ENCODE results near the gene RNF126.
A peak's percentile ranks its signal among the peaks of the same experiment; 100 is the strongest.
"Not testable (repeated sequence)": the region's sequence is repeated elsewhere in the genome, so short reads cannot be mapped to it uniquely, and the experiment has no call there.

Gene RNF126

DNA sequence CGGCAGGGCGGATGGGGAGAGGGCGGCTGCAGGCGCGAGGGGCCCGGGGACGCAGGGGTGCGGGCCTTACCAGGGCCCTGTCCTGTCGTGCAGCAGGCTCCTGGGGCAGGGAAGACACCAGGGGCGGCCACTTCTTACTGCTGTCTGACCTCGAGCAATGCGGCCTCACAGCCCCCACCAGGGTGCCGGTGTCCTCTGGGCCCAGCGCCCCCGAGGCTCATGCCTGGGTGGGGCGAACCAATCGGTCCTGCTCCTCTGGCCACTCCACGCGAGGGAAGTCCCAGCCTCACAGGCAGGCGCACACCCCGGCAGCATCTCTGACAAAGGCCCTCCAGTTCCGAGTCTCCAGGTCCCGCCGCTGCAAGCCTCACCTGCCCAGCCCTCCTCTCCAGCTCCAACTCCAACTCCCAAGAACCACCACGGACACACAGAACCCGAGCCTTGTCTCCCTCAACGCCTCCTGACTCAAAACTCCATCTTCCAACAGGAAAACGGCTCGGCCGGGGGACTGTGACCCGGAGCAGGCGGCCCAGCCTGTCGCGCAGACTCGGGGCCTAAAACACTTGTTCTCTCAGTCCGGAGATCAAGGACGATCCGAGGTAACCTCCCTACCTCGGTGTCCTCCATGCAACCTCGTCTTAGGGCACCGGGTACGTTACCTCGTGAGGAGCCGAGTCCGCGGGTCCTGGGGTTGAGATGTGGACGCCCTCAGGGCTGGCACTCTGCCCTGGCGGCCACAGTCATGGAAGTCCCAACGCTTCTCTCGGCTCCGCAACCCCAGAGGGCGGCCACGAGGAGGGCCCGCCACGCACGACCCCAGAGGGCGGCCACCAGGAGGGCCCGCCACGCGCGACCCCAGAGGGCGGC, 16.9 kb downstream of the RNF126 start:
- DNase-seq: no peak

- no peak for DNase-seq
These were observed 18.2 kb downstream of the RNF126 start for GRCh38 chr19:644789-645188.

DNA sequence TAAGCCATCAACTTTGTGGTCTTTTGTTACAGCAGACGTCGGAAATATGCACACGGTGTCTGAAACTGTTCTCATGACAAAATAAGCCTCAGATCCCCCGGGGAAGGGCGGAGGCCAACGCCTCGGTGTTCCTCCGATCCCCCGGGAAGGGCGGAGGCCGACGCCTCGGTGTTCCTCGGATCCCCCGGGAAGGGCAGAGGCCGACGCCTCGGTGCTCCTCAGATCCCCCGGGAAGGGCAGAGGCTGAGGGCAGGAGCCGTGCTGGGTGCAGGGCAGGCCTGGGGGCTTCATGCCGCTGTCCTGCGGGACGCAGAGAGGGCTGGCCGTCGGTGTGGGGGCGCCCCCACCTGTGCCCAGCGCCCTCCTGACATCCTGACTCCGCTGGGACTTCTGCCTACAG, 18.7 kb downstream of the RNF126 start:
- DNase-seq: no peak

DNA sequence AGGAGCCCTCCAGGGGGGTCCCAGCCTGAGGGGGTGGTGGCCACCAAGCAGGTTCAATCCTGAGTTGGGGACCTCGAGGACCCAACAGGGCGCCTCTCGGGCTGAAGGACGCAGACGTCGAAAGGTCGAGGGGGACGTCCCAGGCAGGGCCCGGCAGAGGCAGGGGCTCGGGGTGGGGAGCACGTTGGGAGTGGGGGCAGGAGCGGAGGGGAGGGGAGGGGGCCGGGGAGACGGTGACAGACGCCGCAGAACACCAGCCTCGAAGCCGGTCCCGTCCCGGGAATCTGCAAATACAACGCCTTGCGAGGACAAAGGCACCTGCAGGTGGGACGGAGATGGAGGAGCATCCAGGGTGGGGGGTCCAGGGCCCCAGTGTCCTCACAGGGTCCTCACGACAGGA, 19.3 kb downstream of the RNF126 start:
- DNase-seq: no peak

GRCh38 chr19:642767-643727, 20.0 kb downstream of the RNF126 start:
- DNase-seq: no peak

GRCh38 chr19:641702-642101, 21.3 kb downstream of the RNF126 start:
- no peak for DNase-seq

- no peak for DNase-seq
These were observed 22.3 kb downstream of the RNF126 start for GRCh38 chr19:640606-641189.

GRCh38 chr19:640161-640558, 22.9 kb downstream of the RNF126 start:
- DNase-seq: no peak

- DNase-seq: peak; percentile 94
These were observed 23.5 kb downstream of the RNF126 start, which contains the start of gene FGF22 for GRCh38 chr19:639253-640160. TSS of gene FGF22 (plus strand) at chr19:639879. CDS start at chr19:639926, 47 bp downstream.

GRCh38 chr19:638906-639252, 24.1 kb downstream of the RNF126 start:
- DNase-seq: no peak

- no peak for DNase-seq
These were observed 27.9 kb downstream of the RNF126 start for GRCh38 chr19:634975-635652.

- DNase-seq: no peak
These were observed 29.0 kb downstream of the RNF126 start for GRCh38 chr19:633786-634639.

- DNase-seq: peak; percentile 97
These were observed 29.8 kb downstream of the RNF126 start, which contains the start of gene POLRMT for GRCh38 chr19:633068-633785. TSS of gene POLRMT (minus strand) at chr19:633537. CDS start at chr19:633512, 25 bp downstream.

- DNase-seq: peak; percentile 17
These were observed 30.4 kb downstream of the RNF126 start for GRCh38 chr19:632579-633067.

GRCh38 chr19:629961-630714, 32.9 kb downstream of the RNF126 start:
- DNase-seq: no peak

DNA sequence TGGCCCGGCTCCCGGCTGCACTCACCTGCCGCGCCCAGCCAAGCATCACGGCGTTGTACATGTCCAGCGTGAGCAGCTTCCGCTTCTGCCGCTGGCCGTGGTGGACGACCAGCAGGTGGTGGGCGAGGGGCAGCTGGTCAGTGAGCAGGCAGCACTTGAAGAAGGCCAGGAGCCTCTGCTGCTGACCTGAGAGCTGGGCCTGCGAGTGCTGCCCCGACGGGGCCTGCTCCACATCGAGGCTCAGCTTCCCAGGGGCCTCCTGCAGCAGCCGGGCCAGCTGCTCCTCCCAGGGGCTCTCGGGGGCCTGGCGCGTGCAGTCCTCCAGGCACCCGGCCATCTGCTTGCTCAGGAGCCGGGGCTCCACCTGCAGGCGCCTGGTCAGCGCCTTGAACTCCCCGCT, 33.5 kb downstream of the RNF126 start:
- not testable (repeated sequence) for DNase-seq

GRCh38 chr19:628168-628567, 34.8 kb downstream of the RNF126 start:
- no peak for DNase-seq

DNA sequence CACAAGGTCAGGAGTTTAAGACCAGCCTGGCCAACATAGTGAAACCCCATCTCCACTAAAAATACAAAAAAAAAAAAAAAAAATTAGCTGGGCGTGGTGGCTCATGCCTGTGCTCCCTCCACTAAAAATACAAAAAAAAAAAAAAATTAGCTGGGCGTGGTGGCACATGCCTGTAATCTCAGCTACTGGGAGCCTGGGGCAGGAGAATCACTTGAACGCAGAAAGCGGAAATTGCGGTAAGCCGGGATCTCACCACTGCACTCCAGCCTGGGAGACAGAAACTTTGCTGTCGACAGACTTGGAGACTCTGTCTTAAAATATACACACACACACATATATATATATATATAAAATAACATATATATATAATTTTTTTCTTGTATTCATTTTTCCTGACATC, 36.4 kb downstream of the RNF126 start:
- DNase-seq: not testable (repeated sequence)

DNA sequence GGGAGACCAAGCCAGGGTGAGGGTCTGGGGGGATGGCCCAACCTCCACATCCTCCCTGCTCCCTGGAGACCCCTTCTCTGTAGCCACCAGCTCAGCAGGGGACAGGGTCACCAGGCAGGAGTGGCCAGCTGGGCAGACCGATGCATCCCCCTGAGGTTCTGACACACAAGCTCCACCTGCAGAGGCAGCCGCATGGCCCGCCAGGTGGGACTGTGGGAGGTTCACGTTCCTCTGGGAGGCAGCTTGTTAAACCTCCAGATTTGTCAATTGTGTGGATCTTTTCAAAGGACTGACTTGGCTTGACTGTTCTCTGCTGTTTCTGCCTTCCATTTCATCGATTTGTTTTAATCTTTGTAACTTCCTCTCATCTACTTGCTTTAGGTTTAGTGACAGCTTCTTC, 37.8 kb downstream of the RNF126 start:
- DNase-seq: no peak

Measured in NCI-H2171 (cell line).